Uterine smooth muscle cell (primary cell): ENCODE data around the gene TSC1. TPM values are rescaled to one million over a fixed set of nuclear protein-coding genes. Genes with fewer than 3 reads are reported as not detected.

Experiments
- total RNA-seq: library from RNA; depleted of rRNA; stranded (reverse); fragments of >200 nt; gene quantifications from 2 replicates; pipeline ENCODE4 v1.2.3, GENCODE V29; 2014

TSC1 gene
- total RNA-seq, result 46.7 and 48.6 TPM in 2 replicates

DNA sequence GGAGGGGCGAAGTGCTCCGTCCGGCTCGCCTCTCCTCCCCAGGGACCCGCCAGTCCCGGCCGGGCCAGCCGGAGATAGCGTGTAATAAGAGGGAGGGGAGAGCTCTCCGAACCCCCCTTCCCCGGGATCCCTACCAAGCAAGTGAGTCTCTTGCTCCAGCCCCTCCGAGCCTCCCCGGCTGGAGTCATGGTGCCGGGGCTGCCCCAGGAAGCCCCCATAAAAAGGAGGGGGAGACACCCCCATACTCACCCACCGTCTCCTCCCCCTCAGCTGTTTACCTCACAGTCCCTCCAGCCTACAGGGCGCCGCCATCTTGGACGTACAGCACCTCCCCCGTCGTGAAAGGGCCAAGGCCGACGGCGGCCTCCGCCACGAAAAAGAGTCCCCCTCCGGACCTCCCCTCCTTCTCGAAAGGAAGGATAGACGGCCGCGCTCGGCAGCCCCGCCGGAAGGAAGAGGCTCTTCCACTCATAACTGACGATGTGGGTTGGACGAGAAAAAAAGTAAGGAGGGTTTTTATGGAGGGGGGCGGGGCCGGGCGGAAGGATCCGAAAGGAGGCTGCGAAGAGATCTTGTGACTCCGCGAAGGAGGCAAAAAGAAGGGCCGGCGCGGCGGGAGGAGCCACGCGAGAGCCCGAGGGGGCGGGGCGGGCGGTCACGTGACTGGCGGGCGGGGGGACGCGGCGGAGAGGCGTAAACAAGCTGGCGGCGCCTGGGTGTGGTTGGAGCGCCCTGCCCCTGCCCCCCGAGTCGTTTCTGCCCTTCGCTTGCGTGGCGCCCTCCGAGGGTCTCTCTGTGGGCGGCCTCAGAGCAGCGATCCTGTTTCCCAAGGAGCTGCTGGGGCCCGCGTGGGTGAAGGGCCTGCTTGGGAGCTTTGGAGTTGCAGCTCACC lies at the start of gene TSC1:
Gene TSC1 (minus strand): TSS at position 323 of the 892 bp plus-strand sequence. CDS start 15,744 bp downstream, outside the sequence.

DNA sequence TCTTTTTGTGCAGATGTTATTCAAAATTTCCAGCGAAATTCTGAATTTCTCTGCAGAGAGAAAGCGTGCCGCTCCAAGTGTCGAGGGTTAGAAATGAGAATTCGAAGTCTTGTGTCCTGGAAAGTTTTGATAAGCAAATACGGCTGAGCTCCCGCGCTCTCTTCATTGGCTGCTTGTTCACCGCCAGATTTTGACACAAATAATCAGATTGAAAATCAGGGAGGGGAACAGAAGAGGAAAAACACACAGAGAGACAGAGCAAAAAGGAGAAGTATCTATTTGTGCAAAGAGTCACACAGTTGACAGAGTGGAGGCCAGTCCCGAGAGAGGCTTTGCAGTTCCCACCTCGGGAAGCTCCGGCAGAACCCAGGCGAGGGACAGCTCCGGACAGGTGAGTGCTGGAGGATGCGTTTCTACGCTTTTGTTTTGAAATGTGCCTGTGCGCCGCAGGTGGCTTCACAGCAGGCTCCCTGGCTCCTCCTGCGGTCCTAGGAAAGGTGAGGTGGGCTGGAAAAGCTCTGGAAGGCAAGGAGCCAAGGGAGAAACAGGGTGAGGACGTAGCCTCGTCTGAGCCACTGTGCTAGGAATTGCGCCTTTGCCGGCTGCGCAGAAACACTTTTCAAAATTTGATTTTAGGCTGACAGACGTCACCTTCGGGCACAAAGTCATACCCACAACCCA lies 34.2 kb upstream of the TSC1 start, which contains the start of gene GFI1B:
Gene GFI1B (plus strand): TSS at position 244 of the 681 bp plus-strand sequence. CDS start 7,985 bp downstream, outside the sequence.

DNA sequence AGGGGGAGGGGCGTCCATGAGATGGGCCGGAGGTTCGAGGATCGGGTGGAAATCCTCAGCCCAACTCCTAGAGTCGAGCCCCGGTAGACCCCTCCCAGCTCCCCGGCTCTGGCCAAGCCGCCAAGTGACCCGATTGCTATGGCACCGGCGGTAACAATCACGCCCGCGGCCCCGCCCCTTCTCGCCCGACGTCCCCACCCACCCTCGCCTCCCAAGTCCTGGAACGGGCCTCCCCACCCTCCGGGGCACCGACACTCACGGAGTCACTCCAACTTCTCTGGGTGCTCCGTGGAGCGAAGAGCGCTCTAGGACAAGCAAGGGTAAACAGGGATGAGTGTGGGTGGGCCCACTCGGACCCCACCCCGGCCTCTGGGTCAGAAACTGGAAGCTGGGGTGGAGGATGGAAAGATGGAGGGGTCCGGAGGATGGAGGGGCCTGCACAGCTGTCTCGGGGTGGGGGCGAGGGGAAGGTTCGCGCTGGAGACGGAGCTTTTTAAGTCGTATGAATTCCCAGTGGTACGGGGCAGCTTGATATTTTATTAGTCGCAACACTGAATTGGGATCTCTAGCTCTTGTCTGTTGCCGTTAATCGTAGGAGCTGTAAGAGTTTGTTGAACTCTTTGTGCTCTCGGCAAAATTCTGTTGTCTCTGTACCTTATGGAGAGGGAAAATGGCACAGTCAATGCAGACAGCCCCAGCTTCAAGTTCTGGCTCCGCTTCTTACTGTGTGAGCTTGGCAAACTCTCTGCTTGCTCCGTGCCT lies 65.5 kb downstream of the TSC1 start, which contains the start of gene SPACA9:
Gene SPACA9 (plus strand): TSS at position 204 of the 762 bp plus-strand sequence. CDS start 5,050 bp downstream, outside the sequence.

DNA sequence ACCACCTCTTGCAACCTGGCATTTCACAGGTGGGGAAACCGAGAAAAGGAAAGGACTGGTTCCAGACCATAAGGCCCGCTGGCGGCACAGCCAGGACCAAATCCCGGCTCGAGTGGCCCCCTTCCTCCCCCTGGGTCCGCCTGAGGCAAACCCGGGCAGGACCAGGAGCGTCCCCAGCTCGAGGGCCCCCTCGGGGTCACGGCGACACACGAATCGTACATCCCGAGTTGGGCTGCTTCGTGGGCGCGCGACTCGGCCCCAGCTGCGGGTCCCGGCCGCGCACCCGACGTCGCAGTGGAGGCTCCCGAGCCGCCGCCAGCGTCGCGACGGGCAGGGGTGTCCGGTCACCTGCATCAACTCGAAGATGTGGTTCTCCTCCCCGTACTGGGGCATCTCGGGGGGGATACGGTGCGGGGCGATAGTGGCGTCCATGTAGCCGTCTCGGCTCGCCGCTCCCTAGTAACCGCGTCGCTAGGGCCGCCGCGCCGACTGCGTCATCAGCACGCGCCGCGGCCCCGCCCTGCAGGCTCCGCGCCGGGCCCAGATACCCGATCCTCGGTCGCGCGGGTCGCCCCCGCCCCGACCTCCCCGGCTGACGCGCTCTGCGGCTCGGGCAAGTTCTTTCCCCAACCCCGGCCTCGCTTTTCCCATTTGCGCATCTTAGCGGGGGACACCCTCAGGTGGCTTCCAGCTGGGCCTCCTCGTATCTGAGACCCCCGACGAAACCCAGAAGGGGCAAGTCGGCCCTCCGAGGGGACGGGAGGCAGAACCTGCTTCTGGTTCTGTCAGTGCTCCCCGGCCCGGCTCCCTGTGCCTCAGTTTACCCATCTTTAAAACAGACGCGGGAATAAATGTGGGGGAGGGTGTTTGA lies 66.4 kb downstream of the TSC1 start, which contains the start of gene AK8:
Gene AK8 (minus strand): TSS at position 461 of the 871 bp plus-strand sequence. CDS start 29 bp downstream, at position 432.

Other genes with a start within 250 kb of the TSC1 start
- 0.11 and 0.75 TPM in 2 replicates for gene AK8, start 66.3 kb downstream of the TSC1 start, total RNA-seq
- gene SPACA9, start 65.7 kb downstream of the TSC1 start, total RNA-seq, result 2.1 and 2.6 TPM in 2 replicates
- gene GFI1B, start 34.1 kb upstream of the TSC1 start, total RNA-seq, result not detected in 2 replicates
- gene GTF3C5, start 86.4 kb upstream of the TSC1 start, total RNA-seq, result 31.7 and 52.7 TPM in 2 replicates
- gene CEL, start 117.4 kb upstream of the TSC1 start, total RNA-seq, result 0.12 TPM in 1 of 2 replicates, not detected in the other
- gene RALGDS, start 176.6 kb upstream of the TSC1 start, total RNA-seq, result 19.3 and 22.0 TPM in 2 replicates
- gene GBGT1, start 219.3 kb upstream of the TSC1 start, total RNA-seq, result 3.1 and 3.2 TPM in 2 replicates